ENCODE data around the gene MPRIP.

- TF ChIP-seq CTCF (conservative IDR thresholded peaks at IDR 0.05): no peak
- no peak for TF ChIP-seq ZFX (IDR thresholded peaks at IDR 0.05)
Measured at GRCh38 chr17:17004251-17004996, 37.8 kb upstream of the MPRIP start.
